ENCODE measurements around the gene NCL. TPM values are rescaled to one million over a fixed set of nuclear protein-coding genes. Genes with fewer than 3 reads are reported as not detected.
"Not testable (repeated sequence)": the region's sequence is repeated elsewhere in the genome, so short reads cannot be mapped to it uniquely, and the experiment has no call there.

The NCL gene
- polyA plus RNA-seq, 3 donors, result 972 to 1,146 (median 1,054) TPM

DNA sequence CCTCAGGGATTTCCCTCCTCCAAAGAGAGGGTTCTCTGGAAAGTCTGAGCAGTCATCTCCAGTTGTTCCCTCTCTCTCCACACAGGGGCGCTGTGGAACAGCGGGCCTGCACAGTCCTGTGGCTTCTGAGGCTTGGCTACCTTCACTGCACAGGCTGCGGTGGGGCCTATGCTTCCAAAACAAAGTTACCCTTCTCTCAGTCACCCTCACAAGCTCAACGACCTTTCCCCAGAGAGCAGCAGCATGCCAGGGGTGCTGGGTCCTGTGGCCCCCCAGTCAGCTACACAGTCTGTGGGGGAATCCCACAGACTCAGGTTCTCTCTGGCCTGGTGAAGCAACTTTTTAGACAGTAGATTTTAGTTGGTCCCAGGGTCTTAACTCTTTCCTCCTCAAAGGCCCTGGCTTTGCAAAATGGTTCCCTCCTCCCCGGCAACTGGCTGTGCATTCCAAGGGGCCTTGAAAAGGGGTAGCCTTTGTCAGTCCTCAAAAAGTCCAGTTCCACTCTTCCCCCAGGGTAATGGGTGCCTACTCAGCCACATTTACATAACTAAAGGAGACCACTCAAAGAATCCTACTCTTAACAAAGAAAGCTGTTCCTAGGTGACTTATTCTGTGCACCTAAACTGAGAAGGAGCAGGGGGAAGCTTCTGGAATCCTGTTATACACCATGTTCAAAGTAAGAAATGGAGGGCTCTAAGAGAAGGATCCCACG, 53.8 kb downstream of the NCL start:
- no peak for DNase-seq

DNA sequence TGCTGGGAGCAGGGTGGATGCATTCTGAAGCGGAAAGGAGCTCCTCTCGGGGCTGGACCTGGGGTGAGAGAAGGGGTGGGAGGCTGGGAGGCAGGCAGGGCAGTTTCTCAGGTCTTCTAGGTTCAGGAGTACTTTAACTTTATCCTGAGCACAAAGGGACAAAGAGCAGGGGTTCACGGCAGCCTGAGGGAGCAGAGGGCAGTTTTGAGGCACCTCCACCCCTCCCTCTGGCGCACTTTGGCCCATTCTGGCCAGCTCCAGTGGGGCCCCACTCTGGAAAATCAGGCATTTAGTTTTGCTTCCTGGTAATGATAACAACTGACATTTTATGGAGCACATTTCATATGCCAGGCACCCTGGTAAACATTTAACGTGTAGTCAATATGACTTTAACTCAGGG, 54.5 kb downstream of the NCL start:
- DNase-seq, result no peak

DNA sequence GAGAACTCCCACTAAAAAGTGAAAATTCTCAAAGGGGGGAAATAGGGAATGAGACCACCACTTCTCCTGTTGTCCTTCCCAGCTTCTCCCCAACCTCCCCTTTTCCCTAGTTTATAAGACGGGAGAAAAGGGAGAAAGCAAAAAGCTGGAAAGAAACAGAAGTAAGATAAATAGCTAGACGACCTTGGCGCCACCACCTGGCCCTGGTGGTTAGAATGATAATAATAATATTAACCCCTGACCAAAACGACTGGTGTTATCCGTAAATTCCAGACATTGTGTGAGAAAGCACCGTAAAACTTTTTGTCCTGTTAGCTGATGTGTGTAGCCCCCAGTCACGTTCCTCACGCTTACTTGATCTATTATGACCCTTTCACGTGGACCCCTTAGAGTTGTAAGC, 56.0 kb downstream of the NCL start:
- not testable (repeated sequence) for DNase-seq

DNA sequence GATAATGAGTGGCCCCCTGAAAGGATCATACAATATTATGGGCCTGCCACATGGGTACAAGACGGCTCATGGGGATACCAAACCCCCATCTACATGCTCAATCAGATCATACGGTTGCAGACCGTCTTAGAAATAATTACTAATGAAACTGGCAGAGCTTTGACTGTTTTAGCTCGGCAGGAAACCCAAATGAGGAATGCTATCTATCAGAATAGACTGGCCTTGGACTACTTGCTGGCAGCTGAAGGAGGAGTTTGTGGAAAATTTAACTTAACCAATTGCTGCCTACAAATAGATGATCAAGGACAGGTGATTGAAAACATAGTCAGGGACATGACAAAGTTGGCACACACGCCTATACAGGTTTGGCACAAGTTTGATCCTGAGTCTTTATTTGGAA, 56.6 kb downstream of the NCL start:
- DNase-seq, result not testable (repeated sequence)

DNA sequence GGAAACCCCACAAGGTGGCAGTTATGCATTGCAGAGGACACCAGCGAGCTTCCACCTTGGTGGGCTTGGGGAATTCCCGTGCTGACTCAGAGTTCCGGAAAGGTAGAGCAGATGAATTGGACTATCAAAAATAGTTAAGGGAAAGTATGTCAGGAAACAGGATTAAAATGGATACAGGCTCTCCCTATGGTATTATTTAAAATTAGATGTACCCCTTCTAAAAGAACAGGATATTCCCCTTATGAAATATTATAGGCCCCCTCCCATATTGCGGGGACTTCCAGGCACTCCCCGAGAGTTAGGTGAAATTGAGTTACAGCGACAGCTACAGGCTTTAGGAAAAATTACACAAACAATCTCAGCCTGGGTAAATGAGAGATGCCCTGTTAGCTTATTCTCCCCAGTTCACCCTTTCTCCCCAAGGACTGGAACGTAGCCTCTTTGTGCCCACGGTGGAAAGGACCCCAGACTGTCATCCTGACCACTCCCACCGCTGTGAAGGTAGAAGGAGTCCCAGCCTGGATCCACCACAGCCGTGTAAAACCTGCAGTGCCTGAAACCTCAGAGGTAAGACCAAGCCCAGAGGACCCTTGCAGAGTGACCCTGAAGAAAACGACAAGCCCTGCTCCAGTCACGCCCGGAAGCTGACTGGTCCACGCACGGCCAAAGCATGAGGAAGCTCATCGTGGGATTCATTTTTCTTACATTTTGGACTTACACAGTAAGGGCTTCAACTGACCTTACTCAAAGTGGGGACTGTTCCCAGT, 58.5 kb downstream of the NCL start:
- DNase-seq, result not testable (repeated sequence)

DNA sequence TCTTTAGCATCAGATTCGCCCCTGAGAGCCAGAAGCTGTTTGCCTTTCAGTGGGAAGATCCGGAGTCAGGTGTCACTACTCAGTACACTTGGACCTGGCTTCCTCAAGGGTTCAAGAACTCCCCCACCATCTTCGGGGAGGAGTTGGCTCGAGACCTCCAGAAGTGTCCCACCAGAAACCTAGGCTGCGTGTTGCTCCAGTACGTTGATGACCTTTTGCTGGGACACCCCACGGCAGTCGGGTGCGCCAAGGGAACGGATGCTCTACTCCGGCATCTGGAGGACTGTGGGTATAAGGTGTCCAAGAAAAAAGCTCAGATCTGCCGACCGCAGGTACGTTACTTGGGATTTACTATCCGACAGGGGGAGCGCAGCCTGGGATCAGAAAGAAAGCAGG, 60.1 kb downstream of the NCL start:
- not testable (repeated sequence) for DNase-seq

Other genes with a start within 250 kb of the NCL start
- 1 to 10 TPM; 3.0 to 5.0 (median 4.2) TPM for gene B3GNT7, start 68.8 kb downstream of the NCL start, polyA plus RNA-seq (ENCODE audit: insufficient read length in 3 of 3)
- 1 to 10 TPM in 1 of 3 donors, under 1 TPM in 2; 0.53 to 1.1 (median 0.74) TPM for gene NMUR1, start 66.0 kb upstream of the NCL start, polyA plus RNA-seq (ENCODE audit: insufficient read length in 3 of 3)
- not detected for gene TEX44, start 128.4 kb upstream of the NCL start, polyA plus RNA-seq (ENCODE audit: insufficient read length in 3 of 3)
- gene PTMA, start 244.0 kb upstream of the NCL start, polyA plus RNA-seq (ENCODE audit: insufficient read length in 3 of 3), result 1,000 to 10,000 TPM; 1,989 to 2,420 (median 2,020) TPM

Data from renal pelvis (tissue), 4 donors.